ENCODE results near the gene RALA. TPM values are rescaled to one million over a fixed set of nuclear protein-coding genes. Genes with fewer than 3 reads are reported as not detected.

The RALA gene, protein sequence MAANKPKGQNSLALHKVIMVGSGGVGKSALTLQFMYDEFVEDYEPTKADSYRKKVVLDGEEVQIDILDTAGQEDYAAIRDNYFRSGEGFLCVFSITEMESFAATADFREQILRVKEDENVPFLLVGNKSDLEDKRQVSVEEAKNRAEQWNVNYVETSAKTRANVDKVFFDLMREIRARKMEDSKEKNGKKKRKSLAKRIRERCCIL
- total RNA-seq: 15.3 and 19.8 TPM in 2 replicates

GRCh38 chr7:39623047-39623731, at the start of gene RALA:
RALA (plus strand) TSS chr7:39623572; CDS start chr7:39686668, 63,096 bp downstream.

Other genes starting within 250 kb of the RALA start
- gene YAE1, start 57.2 kb upstream of the RALA start, total RNA-seq: 14.1 and 19.0 TPM in 2 replicates

Data from bronchus fibroblast of lung (primary cell).